Parathyroid adenoma (tissue), 2 donors: ENCODE data around the gene AFF3.

Source experiments
- H2AFZ ChIP-seq: fragments of 300-600 bp; sonication (generic); one replicate; pipeline ENCODE4 v1.7.0; 2017; ENCODE audit warnings: antibody characterized with exemption, mild to moderate bottlenecking
- H3K27ac ChIP-seq: fragments of 300-600 bp; sonication (generic); one replicate; pipeline ENCODE4 v1.7.0; 2017
- H3K27me3 ChIP-seq: fragments of 300-600 bp; sonication (generic); one replicate; pipeline ENCODE4 v1.7.0; 2017; ENCODE audit warnings: low read length; ENCODE audit not compliant: control insufficient read depth, insufficient read depth
- H3K36me3 ChIP-seq: fragments of 300-600 bp; sonication (generic); one replicate; pipeline ENCODE4 v1.7.0; 2017; ENCODE audit warnings: low read length; ENCODE audit not compliant: control insufficient read depth, insufficient read depth
- H3K4me1 ChIP-seq: fragments of 300-600 bp; sonication (generic); one replicate; pipeline ENCODE4 v1.7.0; 2017; ENCODE audit warnings: control low read depth
- H3K4me2 ChIP-seq: fragments of 300-600 bp; sonication (generic); one replicate; pipeline ENCODE4 v1.7.0; 2017; ENCODE audit warnings: low read length
- H3K4me3 ChIP-seq: fragments of 300-600 bp; sonication (generic); one replicate; pipeline ENCODE4 v1.7.0; 2017; ENCODE audit warnings: low read depth, low read length
- H3K79me2 ChIP-seq: fragments of 300-600 bp; sonication (generic); one replicate; pipeline ENCODE4 v1.7.0; 2017; ENCODE audit warnings: control low read depth
- H3K9ac ChIP-seq: fragments of 300-600 bp; sonication (generic); one replicate; pipeline ENCODE4 v1.7.0; 2017; ENCODE audit warnings: mild to moderate bottlenecking
- H3K9me3 ChIP-seq: fragments of 300-600 bp; sonication (generic); one replicate; pipeline ENCODE4 v1.7.0; 2017; ENCODE audit warnings: low read length; ENCODE audit not compliant: control insufficient read depth
- CTCF ChIP-seq: fragments of 300-600 bp; sonication (generic); IDR thresholded peaks from one replicate; pipeline ENCODE4 v1.7.0; 2017; ENCODE audit warnings: antibody characterized with exemption, mild to moderate bottlenecking
- donor health status: primary hyperparathyroidism.

Gene AFF3

GRCh38 chr2:99695130-99695943 is 447.1 kb downstream of the AFF3 start:
- H2AFZ ChIP-seq: no peak overlapping the region
- no peak overlapping the region for H3K9ac ChIP-seq
- no peaks in the 10 kb centered on the region for H3K36me3 ChIP-seq
- no peak overlapping the region for H3K4me3 ChIP-seq
- no peak overlapping the region for H3K27ac ChIP-seq
- H3K9me3 ChIP-seq: no peaks in the 10 kb centered on the region
- H3K27me3 ChIP-seq: no peaks in the 10 kb centered on the region
- no peak for TF ChIP-seq CTCF
- no peak overlapping the region for H3K4me2 ChIP-seq
- H3K4me1 ChIP-seq: no peaks in the 10 kb centered on the region
- no peaks in the 10 kb centered on the region for H3K79me2 ChIP-seq

- H3K4me3 ChIP-seq: no peak overlapping the region
- no peaks in the 10 kb centered on the region for H3K36me3 ChIP-seq
- H3K4me2 ChIP-seq: no peak overlapping the region
- H3K4me1 ChIP-seq: no peaks in the 10 kb centered on the region
- TF ChIP-seq CTCF: no peak
- no peak overlapping the region for H2AFZ ChIP-seq
- H3K9ac ChIP-seq: no peak overlapping the region
- H3K27me3 ChIP-seq: no peaks in the 10 kb centered on the region
- no peak overlapping the region for H3K27ac ChIP-seq
- no peaks in the 10 kb centered on the region for H3K9me3 ChIP-seq
- H3K79me2 ChIP-seq: no peaks in the 10 kb centered on the region
Observed at GRCh38 chr2:99694331-99694730, 448.1 kb downstream of the AFF3 start.

GRCh38 chr2:99692785-99693184 is 449.6 kb downstream of the AFF3 start:
- Histone ChIP-seq H3K36me3 (no peaks in the 10 kb centered on the region), H3K27ac (no peak overlapping the region), H3K9ac (no peak overlapping the region), H3K4me3 (no peak overlapping the region), H2AFZ (no peak overlapping the region), H3K9me3 (no peaks in the 10 kb centered on the region), H3K27me3 (no peaks in the 10 kb centered on the region), H3K4me1 (peaks cover 2% of the 10 kb centered on the region), H3K4me2 (no peak overlapping the region), H3K79me2 (no peaks in the 10 kb centered on the region)
- TF ChIP-seq CTCF: no peak

GRCh38 chr2:99691926-99692325 is 450.5 kb downstream of the AFF3 start:
- Histone ChIP-seq H3K27me3 (no peaks in the 10 kb centered on the region), H3K9ac (no peak overlapping the region), H2AFZ (no peak overlapping the region), H3K9me3 (no peaks in the 10 kb centered on the region), H3K27ac (no peak overlapping the region), H3K4me1 (peaks cover 2% of the 10 kb centered on the region), H3K36me3 (no peaks in the 10 kb centered on the region), H3K79me2 (no peaks in the 10 kb centered on the region), H3K4me3 (no peak overlapping the region), H3K4me2 (no peak overlapping the region)
- no peak for TF ChIP-seq CTCF
